GM12864 (cell line): ENCODE results near the gene YKT6.

Experiments
- DNase-seq: peaks from one replicate; pipeline ENCODE4 v3.0.0-alpha.2; 2011; ENCODE audit warnings: low read depth
- H3K4me3 ChIP-seq: 2 replicates; pipeline ENCODE4 v1.5.1; 2011; ENCODE audit warnings: mild to moderate bottlenecking, low read depth, low read length, control low read depth
- TF ChIP-seq, protein P1 (sequence below): IDR thresholded peaks from 2 replicates; pipeline ENCODE4 v1.5.1; 2011; ENCODE audit warnings: low read depth, mild to moderate bottlenecking, moderate library complexity, low read length, control low read depth, inconsistent platforms; ENCODE audit errors: missing control alignments

Gene YKT6

DNA sequence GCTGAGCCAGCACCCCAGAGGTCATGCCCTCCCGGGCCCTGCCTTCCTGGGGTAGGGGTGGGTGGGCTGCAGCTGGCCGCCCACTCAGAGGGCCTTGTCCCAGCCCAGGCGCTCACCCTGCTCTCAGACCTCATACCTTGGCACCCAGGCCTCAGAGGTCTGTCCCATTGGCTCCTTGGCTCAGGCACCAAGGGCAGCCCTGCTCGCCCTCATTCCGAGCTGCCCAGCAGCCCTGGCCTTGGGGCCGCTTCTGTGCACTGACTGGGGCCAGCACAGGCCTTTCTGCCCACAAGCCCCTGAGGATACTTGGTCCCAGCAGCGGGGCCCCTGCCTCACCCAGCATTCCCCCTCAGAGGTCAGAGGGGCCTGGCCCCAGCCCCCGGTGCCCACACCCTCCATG lies 34.3 kb downstream of the YKT6 start:
- no peak overlapping the region for H3K4me3 ChIP-seq

DNA sequence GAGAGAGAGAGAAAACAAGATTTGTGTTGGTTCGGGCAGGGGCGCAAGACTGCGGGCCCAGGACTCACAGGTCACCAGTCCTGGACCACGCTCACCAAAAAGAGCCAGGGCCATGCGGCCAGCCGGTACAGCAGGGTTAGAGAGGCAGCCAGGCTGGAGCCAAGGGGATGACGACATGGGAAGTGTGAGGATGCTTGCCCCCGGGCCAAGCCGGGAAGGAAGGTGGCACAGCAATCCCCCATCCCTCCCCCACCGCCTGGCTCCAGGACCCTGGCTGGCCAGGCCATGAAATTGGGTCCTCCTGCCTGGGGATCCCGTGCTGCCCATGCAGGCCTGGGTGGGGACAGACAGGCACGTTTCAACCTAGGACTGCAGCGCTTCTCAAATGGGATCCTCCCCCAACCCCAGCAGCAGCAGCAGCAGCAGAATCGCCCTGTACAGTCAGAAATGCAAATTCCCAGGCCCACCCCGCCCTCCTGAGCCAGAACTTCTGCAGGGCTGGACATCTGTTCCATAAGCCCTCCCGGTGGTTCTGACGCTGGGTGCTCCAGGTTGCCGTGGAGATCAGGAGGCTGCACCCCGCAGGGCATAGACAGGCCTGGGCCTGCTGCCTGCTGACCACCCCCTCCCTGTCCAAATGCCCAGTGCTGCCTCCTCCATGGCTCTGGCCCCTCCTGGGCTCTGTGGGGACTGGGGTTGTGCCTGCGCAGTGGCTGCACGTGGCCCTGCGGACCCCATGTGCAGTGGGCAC lies 35.0 kb downstream of the YKT6 start:
- no peak for DNase-seq
- TF ChIP-seq, protein P1, sequence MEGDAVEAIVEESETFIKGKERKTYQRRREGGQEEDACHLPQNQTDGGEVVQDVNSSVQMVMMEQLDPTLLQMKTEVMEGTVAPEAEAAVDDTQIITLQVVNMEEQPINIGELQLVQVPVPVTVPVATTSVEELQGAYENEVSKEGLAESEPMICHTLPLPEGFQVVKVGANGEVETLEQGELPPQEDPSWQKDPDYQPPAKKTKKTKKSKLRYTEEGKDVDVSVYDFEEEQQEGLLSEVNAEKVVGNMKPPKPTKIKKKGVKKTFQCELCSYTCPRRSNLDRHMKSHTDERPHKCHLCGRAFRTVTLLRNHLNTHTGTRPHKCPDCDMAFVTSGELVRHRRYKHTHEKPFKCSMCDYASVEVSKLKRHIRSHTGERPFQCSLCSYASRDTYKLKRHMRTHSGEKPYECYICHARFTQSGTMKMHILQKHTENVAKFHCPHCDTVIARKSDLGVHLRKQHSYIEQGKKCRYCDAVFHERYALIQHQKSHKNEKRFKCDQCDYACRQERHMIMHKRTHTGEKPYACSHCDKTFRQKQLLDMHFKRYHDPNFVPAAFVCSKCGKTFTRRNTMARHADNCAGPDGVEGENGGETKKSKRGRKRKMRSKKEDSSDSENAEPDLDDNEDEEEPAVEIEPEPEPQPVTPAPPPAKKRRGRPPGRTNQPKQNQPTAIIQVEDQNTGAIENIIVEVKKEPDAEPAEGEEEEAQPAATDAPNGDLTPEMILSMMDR: no peak
- H3K4me3 ChIP-seq: no peak overlapping the region

More for the DNA sequence above, 34.3 kb downstream of the YKT6 start:
- TF ChIP-seq, protein P1: no peak
- DNase-seq: no peak

DNA sequence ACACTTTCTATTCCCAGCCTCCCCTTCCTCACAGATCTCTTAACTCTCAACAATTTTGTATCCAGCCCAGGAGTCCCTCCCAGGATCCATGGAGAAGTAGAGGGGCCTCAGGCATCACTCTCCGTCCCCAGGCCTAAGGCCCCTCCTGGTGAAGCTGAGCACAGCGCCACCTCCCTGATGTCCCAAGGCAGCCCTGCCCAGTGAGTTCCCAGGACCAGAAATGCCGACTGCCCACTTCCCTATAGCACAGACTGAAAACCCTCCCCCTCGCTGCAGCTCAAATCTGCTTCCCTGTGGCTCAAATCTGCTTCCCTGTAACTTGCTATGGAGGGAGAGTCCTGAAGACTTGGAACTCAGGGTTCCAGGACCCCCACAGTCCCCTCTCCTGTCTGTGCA lies 35.6 kb downstream of the YKT6 start:
- TF ChIP-seq, protein P1: no peak
- H3K4me3 ChIP-seq: no peak overlapping the region
- no peak for DNase-seq

DNA sequence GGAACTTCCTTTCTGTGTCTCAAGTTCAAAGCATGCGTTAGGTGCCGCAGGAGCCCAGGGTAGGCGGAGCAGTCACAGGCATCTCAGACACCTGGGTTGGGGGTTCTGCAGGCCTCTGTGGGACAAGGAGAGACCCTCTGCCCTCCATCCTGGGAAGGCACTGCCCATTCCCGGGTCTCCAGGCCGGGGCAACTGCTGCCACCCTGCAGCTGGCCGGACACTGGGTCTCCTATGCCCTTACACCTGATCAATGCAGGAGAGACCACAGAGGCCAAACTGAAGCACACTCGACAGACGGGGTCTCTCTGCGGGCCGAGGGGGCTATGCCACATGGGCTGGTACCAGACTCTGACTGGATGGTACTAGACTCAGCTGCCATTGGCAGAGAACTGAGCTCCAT lies 36.9 kb downstream of the YKT6 start:
- no peak overlapping the region for H3K4me3 ChIP-seq
- TF ChIP-seq, protein P1: no peak

DNA sequence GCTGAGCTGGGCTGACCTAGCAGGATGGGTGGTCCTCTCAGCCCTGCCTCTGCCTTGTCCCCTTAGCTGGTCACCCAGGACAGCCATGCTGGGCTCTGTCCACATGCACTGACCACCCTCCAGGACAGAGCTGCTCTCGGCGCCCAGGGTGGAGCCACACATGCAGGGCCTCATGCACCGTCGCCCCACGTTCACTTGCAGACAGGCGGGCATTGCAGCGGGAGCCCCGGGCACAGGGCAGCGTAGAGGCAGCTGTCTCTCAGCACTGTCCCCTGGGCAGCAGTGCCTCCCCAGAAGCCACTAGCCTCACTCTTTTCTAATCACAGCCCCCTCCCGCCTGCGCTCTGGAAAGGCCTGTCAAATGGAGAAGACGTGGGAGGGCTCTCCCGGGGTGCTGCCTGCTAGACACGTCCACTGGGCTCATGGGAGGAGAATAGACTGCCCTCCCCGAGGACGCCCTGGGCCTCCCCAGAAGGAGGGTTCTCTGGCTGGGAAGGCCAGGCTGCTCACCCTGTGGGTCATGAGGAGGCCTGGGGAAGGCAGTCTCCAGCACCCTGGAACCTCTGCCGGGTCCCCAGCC lies 37.4 kb downstream of the YKT6 start:
- no peak for DNase-seq
- H3K4me3 ChIP-seq: no peak overlapping the region
- TF ChIP-seq, protein P1: no peak

More for the DNA sequence above, 36.9 kb downstream of the YKT6 start:
- no peak for DNase-seq

DNA sequence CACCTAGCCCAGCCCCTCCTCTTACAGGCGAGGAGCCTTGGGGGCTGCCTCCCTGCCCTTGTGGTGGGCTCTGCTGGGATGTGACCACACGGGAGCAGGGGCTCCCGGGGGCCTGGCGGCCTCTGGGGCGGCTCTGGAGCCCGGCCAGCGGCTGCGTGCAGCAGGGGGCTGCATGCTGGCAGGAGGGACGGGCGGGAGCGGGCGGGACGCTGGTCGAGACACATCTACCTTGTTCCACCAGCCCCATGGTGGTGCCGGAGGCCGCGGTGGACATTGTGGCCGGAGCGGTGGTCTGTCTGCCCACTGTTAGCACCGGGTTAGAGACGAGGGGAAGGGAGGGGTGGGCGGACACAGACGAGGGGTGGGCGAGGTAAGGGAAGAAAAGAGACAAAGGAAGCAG lies 38.6 kb downstream of the YKT6 start:
- TF ChIP-seq, protein P1: no peak
- DNase-seq: no peak
- no peak overlapping the region for H3K4me3 ChIP-seq

DNA sequence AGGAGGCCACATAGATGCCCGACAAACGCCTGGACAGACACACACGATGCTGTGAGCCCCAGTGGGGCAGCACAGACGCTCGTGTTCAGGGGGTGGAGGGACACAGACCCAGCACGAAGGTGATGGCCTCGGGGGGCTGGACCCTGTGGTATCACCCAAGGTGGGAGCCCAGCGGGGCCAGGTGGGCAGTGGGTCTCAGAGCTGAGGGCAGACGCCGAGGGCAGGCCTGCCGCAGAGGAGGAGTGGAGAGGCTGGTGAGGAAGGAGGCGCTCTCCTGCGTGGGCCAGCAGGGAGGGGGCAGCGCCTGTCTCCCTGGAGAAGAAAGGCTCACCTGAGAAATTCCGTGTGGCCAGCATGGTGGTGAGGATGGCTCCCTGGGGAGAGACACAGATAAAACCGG lies 39.6 kb downstream of the YKT6 start:
- no peak for DNase-seq
- TF ChIP-seq, protein P1: no peak
- no peak overlapping the region for H3K4me3 ChIP-seq
